ENCODE data around the gene TRAPPC2B.

- TF ChIP-seq EZH2 (IDR thresholded peaks at IDR 0.05; ENCODE audit: low read length, unreplicated experiment) (no peak), CTCF (conservative IDR thresholded peaks at IDR 0.05; ENCODE audit: low read depth, low read length) (peak; percentile 95)
These were observed 43.3 kb downstream of the TRAPPC2B start for GRCh38 chr19:57406516-57407123.

Measured in PC-3 (cell line).